ENCODE results near the gene PLEKHA4. TPM values are rescaled to one million over a fixed set of nuclear protein-coding genes. Genes with fewer than 3 reads are reported as not detected.

The PLEKHA4 gene
- total and polyA plus RNA-seq, 10 of the 15 experiments (the other 5 are each of a cell fraction or from before 2014, with no cell fraction given): 0.13 to 10.0 (median 6.4) TPM; not detected in 1

GRCh38 chr19:48807590-48808308 is 60.7 kb downstream of the PLEKHA4 start (continued):
- TF ChIP-seq NKRF (conservative IDR thresholded peaks at IDR 0.05): no peak
- no peak for TF ChIP-seq BRCA1 (IDR thresholded peaks at IDR 0.05; ENCODE audit: low read depth, low read length)
- TF ChIP-seq ZBED1 (IDR thresholded peaks at IDR 0.05; ENCODE audit: borderline replicate concordance): no peak
- no peak for TF ChIP-seq BCLAF1 (IDR thresholded peaks at IDR 0.05)
- TF ChIP-seq PAX5 (IDR thresholded peaks at IDR 0.05; ENCODE audit: borderline replicate concordance, low read depth, low read length): no peak
- TF ChIP-seq NFYB (IDR thresholded peaks at IDR 0.05; ENCODE audit: insufficient read depth, low read depth, low read length): no peak
- no peak for TF ChIP-seq MLLT1 (IDR thresholded peaks at IDR 0.05)
- TF ChIP-seq SMAD5 (IDR thresholded peaks at IDR 0.05; ENCODE audit: low read depth): no peak
- TF ChIP-seq POU2F2 (IDR thresholded peaks at IDR 0.05; ENCODE audit: borderline replicate concordance, low read depth, low read length): no peak
- no peak for TF ChIP-seq IKZF2 (IDR thresholded peaks at IDR 0.05)
- TF ChIP-seq IRF5 (IDR thresholded peaks at IDR 0.05; ENCODE audit: borderline replicate concordance): no peak
- no peak for TF ChIP-seq ZNF217 (IDR thresholded peaks at IDR 0.05)
- 0 out of 2 replicates have a peak, but pooled peaks have one; percentile 8 for TF ChIP-seq YY1 (IDR thresholded peaks at IDR 0.05; ENCODE audit: low read depth, low read length)
- TF ChIP-seq PRDM15 (CRISPR knock-in tag; IDR thresholded peaks at IDR 0.05): no peak
- TF ChIP-seq NR2C1 (IDR thresholded peaks at IDR 0.05): peak; percentile 61
- no peak for TF ChIP-seq NFXL1 (IDR thresholded peaks at IDR 0.05; ENCODE audit: borderline replicate concordance)
- no peak for TF ChIP-seq NFIC (IDR thresholded peaks at IDR 0.05; ENCODE audit: low read depth, low read length)
- TF ChIP-seq EED (IDR thresholded peaks at IDR 0.05; ENCODE audit: low read depth): no peak
- no peak for TF ChIP-seq BMI1 (IDR thresholded peaks at IDR 0.05; ENCODE audit: borderline replicate concordance)
